CD4-positive, alpha-beta T cell treated with Interleukin-15 for 4 hours (primary cell): ENCODE data around the gene ORAI1.
"Not testable (repeated sequence)": the region's sequence is repeated elsewhere in the genome, so short reads cannot be mapped to it uniquely, and the experiment has no call there.

Experiments
- DNase-seq: peaks from one replicate; pipeline ENCODE4 v3.0.0-alpha.2; 2020; ENCODE audit warnings: low spot score

ORAI1 gene

DNA sequence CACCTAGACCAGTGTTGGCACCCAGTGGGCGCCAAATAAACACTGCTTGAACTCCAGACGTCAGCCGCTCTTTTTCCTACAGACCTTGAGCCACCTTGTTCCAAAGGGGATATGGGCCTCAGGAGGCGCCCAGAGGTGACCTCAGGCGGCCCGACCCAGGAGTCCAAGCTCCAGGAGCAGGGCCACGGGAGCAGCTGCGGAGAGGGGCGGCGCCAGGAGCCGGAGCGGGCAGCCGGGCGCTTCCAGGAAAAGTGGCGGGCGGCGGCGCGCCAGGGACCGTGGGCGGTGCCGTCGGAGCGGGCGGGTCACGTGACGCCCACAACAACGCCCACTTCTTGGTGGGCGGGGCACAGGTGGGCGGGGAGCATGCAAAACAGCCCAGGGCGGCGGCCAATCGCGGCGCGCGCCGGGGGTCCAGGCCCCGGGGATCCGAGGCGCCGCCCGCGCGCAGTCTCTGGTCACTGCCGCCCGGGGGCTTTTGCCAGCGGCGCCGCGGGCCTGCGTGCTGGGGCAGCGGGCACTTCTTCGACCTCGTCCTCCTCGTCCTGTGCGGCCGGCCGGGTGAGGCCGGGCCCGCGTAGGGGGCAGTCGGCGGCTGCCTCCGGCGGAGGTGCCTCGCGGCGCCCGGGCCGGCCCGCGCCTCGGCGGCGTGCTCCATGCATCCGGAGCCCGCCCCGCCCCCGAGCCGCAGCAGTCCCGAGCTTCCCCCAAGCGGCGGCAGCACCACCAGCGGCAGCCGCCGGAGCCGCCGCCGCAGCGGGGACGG lies at the start of gene ORAI1:
ORAI1 (plus strand) TSS at position 444 of the 766 bp plus-strand sequence.
- peak; percentile 96 for DNase-seq

DNA sequence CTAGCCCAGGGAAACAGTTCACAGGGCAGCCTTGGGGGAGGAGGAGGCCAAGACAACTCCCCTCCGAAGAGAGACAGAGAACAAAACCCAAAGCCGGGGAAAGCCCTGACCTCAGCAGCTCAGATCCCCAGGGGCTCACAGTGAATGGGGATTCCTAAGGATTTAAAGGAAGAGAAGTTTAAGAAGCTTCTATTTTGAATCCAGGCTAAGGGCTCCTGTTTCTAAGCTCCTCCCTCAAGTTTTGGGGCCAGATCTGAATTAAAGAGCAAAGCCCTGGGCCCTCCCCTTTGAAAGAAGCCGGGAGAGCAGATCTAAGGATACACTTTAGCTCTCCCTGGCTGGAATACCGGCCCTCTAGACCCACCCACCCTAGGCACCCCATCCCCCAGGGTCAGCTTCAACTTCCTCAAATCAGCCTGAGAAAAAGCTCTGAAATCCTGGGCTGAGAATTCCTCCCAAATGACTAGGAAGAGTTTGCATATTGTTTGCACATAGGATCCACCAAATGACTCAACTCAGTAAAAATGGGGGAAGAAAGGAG lies 49.4 kb upstream of the ORAI1 start:
- DNase-seq: no peak

DNA sequence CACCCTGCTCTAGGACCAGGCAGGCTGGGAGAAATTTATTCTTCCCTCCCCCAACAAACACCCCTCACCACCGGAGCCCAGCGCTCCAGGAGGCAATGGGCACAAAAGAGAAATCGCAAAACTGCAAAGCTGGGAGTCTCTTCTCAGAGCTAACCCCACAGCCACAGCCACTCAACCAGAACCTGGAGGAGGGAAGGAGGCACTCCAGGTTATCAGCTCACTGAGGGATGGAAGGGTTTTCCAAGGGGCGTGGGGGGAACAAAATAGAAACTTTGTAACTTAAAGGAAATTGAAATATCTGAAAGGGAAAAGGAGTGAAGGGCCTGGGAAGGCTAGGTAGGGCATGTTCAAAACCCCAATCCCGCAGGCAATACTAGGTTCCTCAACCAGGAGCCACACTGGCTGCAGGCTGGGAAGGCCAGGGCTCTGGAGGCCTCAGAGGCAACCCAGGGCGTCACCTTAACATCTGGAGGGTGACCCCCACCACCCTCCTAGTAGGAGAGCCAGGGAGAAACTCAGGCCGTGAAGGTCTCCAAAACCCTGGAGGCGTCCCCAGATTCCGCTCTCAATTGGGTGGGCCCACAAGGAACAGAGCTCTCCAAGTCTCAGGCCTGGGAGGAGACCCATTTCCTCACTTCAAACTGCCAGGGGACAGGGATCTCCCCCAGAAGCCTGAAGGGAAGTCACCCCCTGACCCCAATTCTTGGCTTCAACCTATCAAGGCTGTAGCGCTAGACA lies 48.7 kb upstream of the ORAI1 start:
- DNase-seq: no peak

DNA sequence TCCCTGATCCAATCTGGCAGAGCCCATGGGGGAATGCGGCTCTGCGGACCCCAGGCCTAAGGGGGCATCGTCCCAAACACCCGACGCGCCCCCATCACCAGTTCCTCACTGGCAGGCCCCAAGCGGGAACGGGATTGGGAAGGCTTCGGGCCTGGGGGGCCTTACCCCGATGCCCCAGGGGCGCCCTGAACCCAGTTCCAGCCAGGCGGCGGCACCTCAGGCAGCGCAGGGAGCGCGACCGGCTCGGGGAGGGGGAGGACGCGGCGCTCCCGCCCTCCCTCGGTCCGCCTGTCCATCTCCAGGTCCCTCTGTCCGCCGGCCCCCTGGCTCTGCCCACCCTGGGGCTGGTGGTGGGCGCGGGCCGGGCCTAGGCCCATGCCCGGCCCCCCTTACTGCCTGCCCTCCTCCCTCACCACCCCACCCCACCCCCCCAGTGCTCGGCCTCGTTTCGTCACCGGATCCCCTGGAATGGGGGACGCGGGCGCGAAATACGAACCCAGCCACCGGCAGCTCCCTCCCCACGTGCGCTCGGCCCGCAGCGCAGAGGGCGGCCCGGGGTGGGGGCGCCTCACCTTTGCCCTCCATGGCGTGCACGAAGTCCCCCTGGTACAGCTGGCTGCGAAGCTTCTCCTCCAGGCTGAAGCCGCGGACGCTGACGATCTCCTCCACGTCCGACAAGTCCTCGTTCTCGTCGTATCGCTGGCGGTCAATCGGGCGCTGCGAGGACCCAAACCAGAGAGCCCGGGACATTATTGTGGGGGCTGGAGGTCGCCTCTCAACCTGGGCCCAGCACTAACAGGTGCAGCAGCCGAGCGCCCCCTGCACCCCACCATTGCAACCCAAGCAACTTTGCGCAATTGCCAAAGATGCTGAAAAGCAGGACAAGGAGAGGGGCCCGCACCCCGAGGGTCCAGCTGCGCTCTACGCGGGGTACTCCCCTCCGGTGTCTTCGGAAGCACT lies 47.8 kb upstream of the ORAI1 start:
- DNase-seq: no peak

DNA sequence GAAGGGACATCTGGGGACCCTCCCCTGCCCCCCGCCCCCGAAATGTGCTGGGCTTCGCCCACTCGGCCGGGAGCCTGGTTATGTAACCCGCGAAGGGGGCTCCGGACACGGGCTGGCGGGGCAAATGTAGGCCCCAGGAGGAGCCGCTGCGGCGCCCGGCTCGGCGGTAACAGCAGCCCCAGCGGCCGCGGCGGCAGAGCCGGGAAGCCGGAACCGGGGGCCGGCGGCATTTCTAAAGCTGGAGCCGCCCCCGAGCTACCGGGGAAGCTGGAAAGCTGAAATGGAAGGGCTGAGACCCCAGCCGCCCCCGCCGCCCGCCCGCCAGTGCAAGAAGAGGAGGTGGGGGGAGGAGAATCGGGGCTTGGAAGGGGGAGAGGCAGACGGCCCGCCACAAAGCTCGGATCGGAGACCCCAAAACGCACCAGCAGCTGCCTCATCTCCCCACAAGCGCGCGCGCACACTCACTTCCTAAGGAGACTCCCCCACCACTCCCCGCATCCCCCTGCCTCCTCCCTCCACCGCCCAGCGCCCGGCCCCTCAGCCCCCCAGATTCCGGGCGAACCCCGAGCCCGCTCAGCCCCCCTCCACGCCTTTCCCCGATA lies 47.0 kb upstream of the ORAI1 start:
- no peak for DNase-seq

DNA sequence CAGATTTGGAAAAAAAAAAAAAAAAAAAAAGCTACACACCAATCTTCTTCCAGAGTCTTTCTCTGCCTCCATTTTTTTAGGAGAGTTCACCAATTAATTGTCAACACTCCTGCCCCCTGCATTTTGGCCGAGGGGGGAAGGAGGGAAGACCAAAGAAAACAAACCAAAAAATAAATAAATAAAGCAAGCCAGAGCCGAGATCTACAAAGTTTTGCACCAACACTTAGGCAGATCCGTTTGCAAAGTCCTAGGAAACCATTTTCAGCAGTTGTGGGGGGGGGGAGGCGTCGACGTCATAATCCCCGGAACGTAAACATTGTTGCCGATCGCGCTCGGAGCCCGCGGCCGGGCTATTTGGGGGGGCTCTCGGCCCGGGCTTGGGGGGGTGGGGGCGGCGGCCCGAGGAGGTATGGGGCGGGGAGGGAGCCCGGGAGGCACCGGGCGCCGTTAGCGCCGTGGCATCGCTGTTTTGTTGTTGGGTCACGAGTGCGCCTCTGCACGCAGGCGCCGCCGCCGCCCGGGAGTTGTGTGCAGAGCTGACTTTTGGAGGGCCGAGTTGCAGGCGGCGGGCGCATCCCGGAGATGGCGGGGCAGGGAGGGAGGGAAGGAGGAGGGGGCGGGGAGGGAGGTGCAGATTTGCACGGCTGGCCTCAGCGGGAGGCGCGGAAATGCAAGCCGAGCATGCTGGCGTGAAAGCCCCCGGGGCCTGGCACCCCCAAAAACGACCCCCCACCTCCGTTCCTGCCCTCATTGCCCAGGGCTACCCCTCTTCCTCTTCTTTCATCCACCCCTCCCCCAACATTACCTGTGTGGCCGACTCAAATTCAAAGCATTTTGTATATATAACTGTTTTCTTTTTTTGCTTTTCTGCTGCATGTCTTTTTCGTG lies 46.1 kb upstream of the ORAI1 start:
- DNase-seq: peak; percentile 69

DNA sequence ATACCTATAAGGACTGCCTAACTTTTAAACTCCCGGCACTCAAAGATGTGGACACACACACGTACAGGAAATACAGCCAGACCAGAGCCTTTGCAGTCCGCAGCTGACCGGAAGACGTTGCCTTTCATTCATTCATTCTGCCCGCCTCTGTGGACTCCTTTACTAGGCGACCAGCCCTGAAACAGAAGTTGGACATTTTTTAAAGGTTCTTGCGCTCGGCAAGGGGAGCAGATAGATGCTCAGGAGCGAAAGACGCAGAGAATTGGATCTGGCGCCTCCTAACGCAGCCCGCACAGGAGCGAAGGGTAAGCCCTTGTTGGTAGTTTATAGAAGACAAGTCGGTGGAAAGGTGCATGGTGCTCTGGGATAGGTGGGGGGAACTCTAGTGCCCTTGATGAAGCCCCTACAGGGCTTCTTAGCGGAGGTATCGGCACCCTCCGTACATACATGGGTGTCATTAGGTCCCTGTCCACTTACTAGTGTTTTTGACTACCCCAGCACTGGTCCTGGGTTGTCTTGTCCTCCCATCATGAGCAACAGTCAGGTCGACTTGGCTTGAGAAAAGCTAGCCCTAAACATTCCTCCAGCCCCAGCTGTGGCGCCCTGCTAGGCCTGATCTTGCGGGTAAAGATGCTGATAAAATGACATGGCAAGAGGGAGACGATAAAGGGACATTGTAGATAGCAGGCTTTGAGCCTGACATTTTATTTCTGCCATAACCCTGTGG lies 45.2 kb upstream of the ORAI1 start, which contains the start of gene KDM2B:
KDM2B (minus strand) TSS at position 65 of the 727 bp plus-strand sequence. CDS start 112 bp downstream, outside the sequence.
- DNase-seq: no peak

DNA sequence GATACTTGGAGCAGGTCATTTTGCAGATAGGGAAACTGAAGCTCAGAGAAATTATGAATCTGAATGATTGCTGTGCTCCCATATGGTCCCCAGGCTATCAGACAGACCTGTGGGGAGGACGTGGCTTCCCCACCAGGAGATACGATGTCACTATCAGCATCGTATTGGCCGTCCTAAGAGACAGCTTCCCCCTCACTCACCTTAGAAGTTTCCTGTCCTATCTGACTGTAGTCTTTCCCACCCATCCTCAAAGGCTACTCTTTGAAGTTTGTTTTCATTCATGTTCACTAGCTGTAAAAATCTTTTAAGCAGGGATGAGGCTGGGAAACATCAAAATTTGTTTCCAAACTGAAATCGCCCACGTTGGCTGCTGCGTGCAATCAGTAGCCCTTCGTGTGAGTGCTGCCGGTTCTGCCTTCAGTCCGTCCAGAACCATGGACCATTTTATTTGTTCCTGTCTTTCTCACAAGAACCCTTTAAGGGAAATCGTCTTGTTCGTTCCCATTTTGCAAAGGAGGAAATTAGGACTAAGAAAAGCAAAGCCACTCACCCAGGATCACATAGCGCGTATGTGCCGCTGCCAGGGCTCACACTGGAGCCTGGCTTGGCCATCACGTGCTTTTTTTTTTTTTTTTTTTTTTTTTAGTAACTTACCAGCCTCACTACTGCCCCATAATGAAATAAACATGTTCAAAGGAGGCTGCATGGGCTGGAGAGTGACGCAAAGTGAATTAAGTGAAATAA lies 44.5 kb upstream of the ORAI1 start:
- no peak for DNase-seq

DNA sequence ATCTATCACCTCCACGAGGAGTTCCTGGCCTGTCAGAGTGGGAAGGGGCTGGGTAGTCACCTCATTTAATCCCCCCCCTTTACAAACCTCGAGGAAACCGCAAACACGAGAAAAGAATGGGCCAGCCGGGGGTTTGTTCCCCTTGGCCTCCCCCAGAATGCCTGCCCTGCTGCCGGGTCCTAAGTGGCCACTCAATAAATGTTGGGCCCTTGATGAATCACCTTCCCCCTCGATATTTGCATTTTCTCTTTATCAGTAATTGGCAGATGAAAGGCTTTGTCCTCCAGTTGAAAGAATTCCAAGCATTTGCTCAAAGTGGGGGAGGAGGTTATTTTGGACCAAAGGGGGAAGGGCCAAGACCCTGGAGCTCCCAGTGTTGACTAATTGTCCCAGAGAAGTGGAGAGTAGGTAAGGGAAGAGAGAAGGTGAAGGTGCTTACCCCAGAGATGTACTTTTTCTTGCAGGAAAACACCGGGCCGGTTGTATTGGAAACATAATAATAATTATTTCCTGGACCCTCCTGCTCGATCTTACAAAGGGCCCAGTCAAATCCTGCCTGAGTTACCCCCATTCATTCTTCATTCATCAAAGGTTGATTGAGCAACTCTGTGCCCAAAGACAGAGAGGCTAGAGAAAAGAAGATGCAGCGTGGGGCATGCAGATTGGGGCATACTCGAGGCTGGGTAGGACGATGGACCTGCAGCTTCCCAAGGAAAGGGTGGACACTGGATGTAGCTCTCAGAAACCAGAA lies 43.6 kb upstream of the ORAI1 start:
- no peak for DNase-seq

DNA sequence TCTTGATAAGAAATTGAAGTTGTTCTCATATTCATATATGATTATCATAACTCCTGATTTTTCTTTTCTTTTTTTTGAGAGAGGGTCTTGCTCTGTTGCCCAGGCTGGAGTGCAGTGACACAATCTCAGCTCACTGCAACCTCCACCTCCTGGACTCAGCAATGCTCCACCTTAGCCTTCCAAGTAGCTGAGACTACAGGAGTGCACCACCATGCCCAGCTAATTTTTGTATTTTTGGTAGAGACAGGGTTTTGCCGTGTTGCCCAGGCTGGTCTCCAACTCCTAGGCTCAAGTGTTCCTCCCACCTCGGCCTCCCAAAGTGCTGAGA lies 43.0 kb upstream of the ORAI1 start:
- not testable (repeated sequence) for DNase-seq

DNA sequence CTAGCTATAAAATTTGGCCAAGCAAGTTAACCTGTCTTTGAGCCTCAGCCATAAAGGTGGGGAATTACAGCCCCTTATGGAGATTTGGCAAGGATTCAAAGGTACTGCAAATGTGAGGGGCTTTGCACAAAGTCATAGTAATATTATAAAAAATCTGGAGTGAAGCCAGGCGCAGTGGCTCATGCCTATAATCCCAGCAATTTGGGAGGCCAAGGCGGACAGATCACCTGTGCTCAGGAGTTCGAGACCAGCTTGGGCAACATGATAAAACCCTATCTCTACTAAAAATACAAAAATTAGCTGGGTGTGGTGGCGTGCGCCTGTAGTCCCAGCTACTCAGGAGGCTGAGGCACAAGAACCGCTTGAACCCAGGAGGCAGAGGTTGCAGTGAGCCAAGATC lies 41.4 kb upstream of the ORAI1 start:
- not testable (repeated sequence) for DNase-seq

DNA sequence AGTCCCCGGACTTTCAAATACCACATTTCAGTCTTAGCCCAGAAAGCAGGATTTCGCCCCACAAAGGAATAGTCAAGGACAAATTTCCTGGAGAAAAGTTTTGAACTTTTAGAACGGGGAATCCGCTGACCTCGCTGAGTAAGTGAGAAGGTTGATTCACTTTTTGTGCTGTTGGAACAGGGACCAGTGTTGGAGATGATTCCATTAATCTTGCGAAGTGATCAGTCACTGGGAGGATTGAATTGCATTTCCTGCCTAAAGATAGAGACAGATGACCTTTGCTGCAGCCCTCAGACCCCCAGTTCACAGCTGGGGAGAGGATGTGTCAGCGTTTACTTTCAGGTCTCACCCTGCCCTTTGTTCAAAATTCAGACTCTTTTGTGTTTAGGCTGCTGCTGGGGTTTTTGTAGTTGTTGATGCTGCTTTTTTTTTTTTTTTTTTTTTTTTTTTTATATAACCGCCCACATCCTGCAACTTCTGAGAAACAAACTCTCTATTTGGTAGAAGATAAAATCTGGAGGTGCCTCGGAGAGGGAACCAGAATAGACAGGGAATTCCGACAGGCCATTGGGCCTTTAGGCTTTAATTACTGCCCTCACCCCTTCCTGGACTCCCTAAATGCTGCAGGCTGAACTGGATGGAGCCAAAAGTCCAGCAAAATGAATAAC lies 35.7 kb upstream of the ORAI1 start:
- peak; percentile 88 for DNase-seq

DNA sequence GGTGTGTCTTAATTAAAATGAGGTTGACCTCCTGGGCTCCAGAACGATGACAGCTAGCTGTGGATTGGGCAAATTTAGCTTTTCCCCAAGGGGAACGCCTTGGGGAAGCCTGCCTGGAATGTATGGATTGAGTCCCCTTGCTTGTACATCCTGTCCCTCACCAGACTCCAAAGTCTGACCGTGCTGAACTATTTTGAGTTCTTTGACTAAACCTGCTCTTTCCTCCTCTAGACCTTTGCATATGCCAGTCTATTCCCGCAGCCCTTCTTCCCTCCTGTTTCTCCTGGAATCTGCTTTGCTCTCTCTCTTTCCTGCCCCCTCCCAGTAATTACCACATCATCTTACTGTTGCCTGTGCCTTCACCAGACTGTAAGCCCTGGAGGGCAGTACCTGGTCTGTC lies 34.0 kb upstream of the ORAI1 start:
- no peak for DNase-seq

DNA sequence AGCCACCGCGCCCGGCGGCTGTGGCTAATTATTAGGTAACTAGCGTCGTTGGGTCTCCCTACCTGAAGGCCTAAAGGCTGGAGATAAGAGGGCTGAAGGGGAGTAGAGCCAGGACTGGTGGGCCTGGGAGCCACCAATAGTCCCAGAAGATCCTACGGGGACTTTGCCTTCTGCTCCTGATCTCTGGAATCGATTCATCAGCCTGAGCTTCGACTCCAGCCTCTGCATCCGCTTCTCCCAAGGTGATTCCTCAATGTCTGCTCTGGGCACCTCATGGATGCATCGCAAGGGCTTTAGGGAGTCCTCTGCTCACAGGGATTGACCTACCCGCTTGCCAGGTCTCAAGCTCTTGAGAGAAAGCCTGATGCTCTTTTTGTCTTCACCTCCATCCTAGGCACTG lies 30.8 kb upstream of the ORAI1 start:
- DNase-seq: no peak

DNA sequence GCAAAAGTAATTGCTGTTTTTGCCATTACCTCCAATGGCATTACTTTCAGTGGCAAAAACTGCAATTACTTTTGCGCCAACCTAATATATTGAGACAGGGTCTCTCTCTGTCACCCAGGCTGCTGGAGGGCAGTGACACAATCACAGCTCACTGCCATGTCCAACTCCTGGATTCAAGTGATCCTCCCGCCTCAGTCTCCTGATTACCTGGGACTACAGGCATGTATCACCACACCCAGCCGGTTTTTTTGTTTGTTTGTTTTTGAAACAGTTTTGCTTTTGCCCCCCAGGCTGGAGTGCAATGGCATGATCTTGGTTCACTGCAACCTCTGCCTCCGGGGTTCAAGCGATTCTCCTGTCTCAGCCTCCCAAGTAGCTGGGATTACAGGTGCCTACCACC lies 29.8 kb upstream of the ORAI1 start:
- DNase-seq: no peak

DNA sequence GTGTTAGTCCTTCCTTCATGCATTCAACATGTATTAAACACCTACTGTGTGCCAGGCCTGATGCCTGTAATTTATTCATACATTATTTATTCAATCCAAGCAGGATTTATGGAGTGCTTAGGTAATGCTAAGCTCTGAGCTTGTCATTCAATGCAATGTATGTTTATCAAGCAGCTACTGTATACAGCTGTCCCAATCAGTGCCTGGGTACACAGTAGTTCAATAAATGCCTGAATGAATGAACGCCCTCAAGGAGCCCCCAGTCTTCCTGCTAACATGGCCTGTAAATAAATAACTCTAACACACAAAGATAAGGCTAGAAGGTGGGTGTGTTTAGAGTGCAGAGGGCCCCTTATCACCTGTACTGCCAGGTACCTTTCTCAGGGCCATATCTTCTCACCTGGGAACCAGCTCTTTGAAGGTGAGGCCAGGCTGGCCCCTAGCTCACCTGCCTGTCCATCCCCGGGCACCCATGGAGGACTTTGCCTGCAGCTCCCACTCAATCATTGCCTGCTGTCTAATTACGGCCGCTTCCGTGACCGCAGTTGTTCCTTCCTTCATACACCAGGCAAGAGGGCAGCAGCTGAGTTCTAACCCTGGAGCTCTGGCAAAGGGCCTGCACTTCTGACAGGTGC lies 25.5 kb upstream of the ORAI1 start:
- no peak for DNase-seq

DNA sequence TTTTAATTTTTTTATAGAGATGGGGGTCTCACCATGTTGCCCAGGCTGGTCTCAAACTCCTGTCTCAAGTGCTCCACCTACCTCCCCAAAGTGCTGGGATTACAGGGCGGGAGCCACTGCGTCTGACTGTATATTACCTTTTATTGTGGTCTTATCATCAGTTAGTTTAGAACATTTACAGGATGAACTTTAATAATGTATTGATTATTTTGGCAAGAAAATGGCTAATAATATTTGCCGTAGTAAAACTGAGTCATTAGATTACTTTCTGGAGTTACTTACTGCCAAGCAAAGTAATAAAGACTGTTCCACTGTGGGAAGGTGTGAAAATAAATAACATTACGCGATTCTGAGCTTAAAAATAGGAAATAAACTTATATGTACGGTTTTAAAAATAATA lies 23.6 kb upstream of the ORAI1 start:
- no peak for DNase-seq
